Measurements from ENCODE around the gene NINL. TPM values are rescaled to one million over a fixed set of nuclear protein-coding genes. Genes with fewer than 3 reads are reported as not detected.

The NINL gene
- total and polyA plus RNA-seq, 2 of the 8 experiments (the other 6 are each of a cell fraction or from before 2014, with no cell fraction given) = 15.3 to 30.0 TPM

GRCh38 chr20:25532015-25532751 lies 53.1 kb downstream of the NINL start (continued):
- no peak for TF ChIP-seq USF2 (IDR thresholded peaks at IDR 0.05; ENCODE audit: low read length)
- TF ChIP-seq RAD21 (IDR thresholded peaks at IDR 0.05 in 1 of 2, conservative IDR thresholded peaks at IDR 0.05 in 1 of 2; ENCODE audit: low read depth in 2 of 2, low read length in 2 of 2) = peak; percentile 55 to 64; a peak in 3 of 4 replicates
- peak; percentile 61 to 77 (median 67) for TF ChIP-seq CTCF (IDR thresholded peaks at IDR 0.05; ENCODE audit: control extremely low read depth in 1 of 3, insufficient read depth in 1 of 3, low read depth in 1 of 3, low read length in 3 of 3)
- no peak for TF ChIP-seq BRCA1 (IDR thresholded peaks at IDR 0.05; ENCODE audit: low read depth, low read length)
- TF ChIP-seq NANOG (IDR thresholded peaks at IDR 0.05; ENCODE audit: insufficient read depth, low read depth, low read length, poor library complexity, severe bottlenecking) = no peak
- TF ChIP-seq TCF12 (IDR thresholded peaks at IDR 0.05; ENCODE audit: low read depth, low read length) = no peak
- TF ChIP-seq EGR1 (IDR thresholded peaks at IDR 0.05; ENCODE audit: borderline replicate concordance, low read depth, low read length) = no peak
- no peak for TF ChIP-seq JUN (IDR thresholded peaks at IDR 0.05; ENCODE audit: low read depth, low read length)
- TF ChIP-seq ASH2L (IDR thresholded peaks at IDR 0.05; ENCODE audit: low read length) = peak; percentile 34
- TF ChIP-seq SUZ12 (IDR thresholded peaks at IDR 0.05; ENCODE audit: low read length) = no peak
- no peak; the same call in 1 of the 2 replicates for TF ChIP-seq JUND (IDR thresholded peaks at IDR 0.05; ENCODE audit: low read length)
- no peak for TF ChIP-seq NRF1 (IDR thresholded peaks at IDR 0.05; ENCODE audit: low read depth, low read length)
- TF ChIP-seq YY1 (IDR thresholded peaks at IDR 0.05; ENCODE audit: low read depth, low read length) = 0 out of 2 replicates have a peak, but pooled peaks have one; percentile 28
- TF ChIP-seq GTF2F1 (IDR thresholded peaks at IDR 0.05; ENCODE audit: borderline replicate concordance, low read depth, low read length) = no peak
- no peak for TF ChIP-seq BCL11A (IDR thresholded peaks at IDR 0.05; ENCODE audit: low read depth in 2 of 2, low read length in 2 of 2)
- TF ChIP-seq RXRA (IDR thresholded peaks at IDR 0.05; ENCODE audit: insufficient read depth, low read depth, low read length) = no peak
